Endothelial cell of umbilical vein (primary cell): Measurements from ENCODE around the gene NUB1. TPM values are rescaled to one million over a fixed set of nuclear protein-coding genes. Genes with fewer than 3 reads are reported as not detected.

ENCODE experiments used
- BruUV-seq: library from RNA; stranded (reverse); fragments of 400-500 nt; replicated peaks from 2 replicates; lab custom pipeline; 2021; lab: Mats Ljungman, UMichigan
- CTCF ChIA-PET: fragments of 300-600, 350-600 bp; sonication (Branson Sonifier 250); formaldehyde crosslinking; loops from one replicate; lab custom pipeline; 2021; ENCODE audit warnings: antibody characterized with exemption, inconsistent platforms; lab: Charles Lee
- POLR2A ChIA-PET: fragments of 300-600, 350-600 bp; sonication (Branson Sonifier 250); formaldehyde crosslinking; loops from one replicate; lab custom pipeline; 2021; ENCODE audit warnings: antibody characterized with exemption, inconsistent platforms; lab: Charles Lee
- DNase-seq: peaks from one replicate; pipeline ENCODE4 v3.0.0-alpha.2; 2011; ENCODE audit warnings: low read depth, low spot score
- FAIRE-seq: peaks from 2 replicates; lab custom pipeline; 2011; peaks lifted over from hg19 to GRCh38; lab: Jason Lieb, UNC
- H2AFZ ChIP-seq: 2 replicates; pipeline ENCODE4 v1.6.0; 2012; ENCODE audit warnings: low read depth, low read length, control low read depth, inconsistent platforms
- H3K27ac ChIP-seq: 2 replicates; pipeline ENCODE4 v1.5.1; 2011; ENCODE audit warnings: low read depth, mild to moderate bottlenecking, control low read depth, low read length, moderate library complexity; ENCODE audit not compliant: insufficient read depth
- H3K27me3 ChIP-seq, 2 experiments: 2 replicates each; pipeline versions ENCODE4 v1.6.0 to v1.6.1; 2011; ENCODE audit warnings: low read length in 2 of 2, mixed read lengths in 1 of 2; ENCODE audit not compliant: control insufficient read depth in 2 of 2, insufficient read depth in 2 of 2
- H3K36me3 ChIP-seq, 2 experiments: 2 replicates in 1 of 2; 3 replicates in 1 of 2; pipeline ENCODE4 v1.5.1; 2011; ENCODE audit warnings: low read length in 2 of 2, mild to moderate bottlenecking in 1 of 2, moderate library complexity in 1 of 2; ENCODE audit not compliant: control insufficient read depth in 2 of 2, insufficient read depth in 2 of 2; ENCODE audit errors: extremely low read depth in 1 of 2
- H3K4me1 ChIP-seq: 3 replicates; pipeline ENCODE4 v1.5.1; 2011; ENCODE audit warnings: mild to moderate bottlenecking, low read length; ENCODE audit not compliant: control insufficient read depth, insufficient read depth; ENCODE audit errors: extremely low read depth
- H3K4me2 ChIP-seq: 2 replicates; pipeline ENCODE4 v1.6.1; 2011; ENCODE audit warnings: low read length, control low read depth, mixed read lengths; ENCODE audit not compliant: insufficient read depth
- H3K4me3 ChIP-seq, 3 experiments: fragments of 200-600 bp in 1 of 3; sonication (generic), shearing (Covaris generic) in 1 of 3; replicated peaks in 1 of 3; 2 replicates each; pipeline ENCODE4 v1.5.1; 2011 to 2016; ENCODE audit warnings: control low read depth in 3 of 3, low read length in 3 of 3, mild to moderate bottlenecking in 2 of 3, inconsistent platforms in 1 of 3, low read depth in 1 of 3, moderate library complexity in 1 of 3; ENCODE audit not compliant: insufficient read depth in 1 of 3
- H3K79me2 ChIP-seq: 2 replicates; pipeline ENCODE4 v1.6.0; 2012; ENCODE audit warnings: low read length, inconsistent platforms; ENCODE audit not compliant: control insufficient read depth, insufficient read depth
- H3K9ac ChIP-seq: replicated peaks from 2 replicates; pipeline ENCODE3; 2011; ENCODE audit warnings: low read length, control low read depth; ENCODE audit not compliant: insufficient read depth; ENCODE audit errors: extremely low read depth
- H3K9me1 ChIP-seq: replicated peaks from 3 replicates; pipeline ENCODE4 v1.6.0; 2011; ENCODE audit warnings: mild to moderate bottlenecking, low read length; ENCODE audit not compliant: control insufficient read depth, insufficient read depth; ENCODE audit errors: extremely low read depth
- H3K9me3 ChIP-seq: replicated peaks from 2 replicates; pipeline ENCODE4 v1.5.1; 2012; ENCODE audit warnings: low read length, inconsistent platforms; ENCODE audit not compliant: control insufficient read depth, insufficient read depth
- H4K20me1 ChIP-seq: replicated peaks from 2 replicates; pipeline ENCODE3; 2011; ENCODE audit warnings: mild to moderate bottlenecking, low read length; ENCODE audit not compliant: control insufficient read depth, insufficient read depth; ENCODE audit errors: extremely low read depth
- CTCF ChIP-seq, 2 donors: IDR thresholded peaks; 1 replicate in 1 of 2; 2 replicates in 1 of 2; pipeline ENCODE4 v1.5.1; 2011; ENCODE audit warnings: low read length in 2 of 2, mild to moderate bottlenecking in 2 of 2, moderate library complexity in 2 of 2, control low read depth in 1 of 2, inconsistent platforms in 1 of 2, low read depth in 1 of 2; ENCODE audit not compliant: insufficient read depth in 1 of 2; ENCODE audit errors: extremely low read depth in 1 of 2
- EZH2 ChIP-seq: IDR thresholded peaks from 2 replicates; pipeline ENCODE4 v1.6.1; 2012; ENCODE audit warnings: borderline replicate concordance, low read depth, mild to moderate bottlenecking, moderate library complexity, low read length, inconsistent platforms; ENCODE audit not compliant: severe bottlenecking
- FOS ChIP-seq: IDR thresholded peaks from 2 replicates; pipeline ENCODE4 v1.6.1; 2011; ENCODE audit warnings: mild to moderate bottlenecking, low read length, moderate library complexity, borderline replicate concordance; ENCODE audit not compliant: insufficient read depth
- GATA2 ChIP-seq: IDR thresholded peaks from 2 replicates; pipeline ENCODE4 v1.7.0; 2011; ENCODE audit warnings: low read depth, mild to moderate bottlenecking, moderate library complexity, mixed read lengths, low read length; ENCODE audit not compliant: insufficient read length, insufficient read depth
- JUN ChIP-seq: IDR thresholded peaks from 2 replicates; pipeline ENCODE4 v1.6.1; 2011; ENCODE audit warnings: borderline replicate concordance, low read depth; ENCODE audit not compliant: insufficient read length, insufficient read depth
- MAX ChIP-seq: IDR thresholded peaks from 2 replicates; pipeline ENCODE4 v1.6.1; 2011; ENCODE audit not compliant: insufficient read depth, insufficient read length
- MYC ChIP-seq: IDR thresholded peaks from one replicate; pipeline ENCODE4 v1.6.1; 2011; ENCODE audit warnings: mild to moderate bottlenecking, low read depth, low read length
- POLR2AphosphoS5 ChIP-seq: IDR thresholded peaks from 2 replicates; pipeline ENCODE4 v1.6.1; 2012; ENCODE audit warnings: low read depth, mild to moderate bottlenecking, control low read depth, low read length, moderate library complexity; ENCODE audit not compliant: insufficient read depth
- dilution Hi-C: fragments of 300-500 bp; cut with MboI; formaldehyde crosslinking; loops from one replicate; pipeline ENCODE4 v1.15.0; 2019; ENCODE audit warnings: low sequenced_read_pairs; ENCODE audit not compliant: extremely low pct_ligation_motif_present
- intact Hi-C: fragments of 100-400 bp; cut with micrococcal nuclease; formaldehyde crosslinking; loops from one replicate; pipeline ENCODE4 v1.10.0; 2022
- polyA plus RNA-seq, 4 experiments: library from polyadenylated mRNA; depleted of rRNA in 3 of 4; stranded (reverse) in 3 of 4; unstranded in 1 of 4; fragments of >200 nt; gene quantifications; 2 replicates each; pipeline versions ENCODE4 v1.2.1 to v1.2.3, GENCODE V29; 2011 to 2012; ENCODE audit warnings: missing spikeins in 1 of 4
- total RNA-seq: library from RNA; stranded (reverse); gene quantifications from 2 replicates; pipeline ENCODE4 v1.2.3, GENCODE V29; 2021

The NUB1 gene
- total and polyA plus RNA-seq, 2 donors (not counting 3 experiments of a cell fraction or from before 2014, with no cell fraction given), result 28.0 to 46.2 TPM

- no peak for DNase-seq
- no peaks in the 10 kb centered on the region for H3K9me1 ChIP-seq
- H3K4me2 ChIP-seq, result no peak overlapping the region
- ChIA-PET CTCF (interaction anchor here (1.3 to 5.7 kb wide), 2 partner anchors 12 to 17 kb away, joined by 3 to 44 read pairs; no protein-coding TSS in a partner anchor), POLR2A (no interaction called here)
- no peak overlapping the region for H3K9ac ChIP-seq
- no peak for FAIRE-seq
- H3K27ac ChIP-seq, result no peak overlapping the region
- H3K9me3 ChIP-seq, result no peaks in the 10 kb centered on the region
- H4K20me1 ChIP-seq, result no peaks in the 10 kb centered on the region
- no peak overlapping the region for H2AFZ ChIP-seq
- no peaks in the 10 kb centered on the region for H3K36me3 ChIP-seq
- H3K4me1 ChIP-seq, result no peaks in the 10 kb centered on the region
- dilution Hi-C loops, result no loop called here
- intact Hi-C loops, result no loop called here
- no peak for TF ChIP-seq JUN
- TF ChIP-seq GATA2, result no peak
- no peak for TF ChIP-seq POLR2AphosphoS5
- no peak for TF ChIP-seq MYC
- TF ChIP-seq FOS, result no peak
- no peak for TF ChIP-seq EZH2
- no peak for TF ChIP-seq CTCF (IDR thresholded peaks at IDR 0.05; ENCODE audit: extremely low read depth in 1 of 2, insufficient read depth in 1 of 2, low read depth in 1 of 2, low read length in 2 of 2)
- no peak for TF ChIP-seq MAX
- BruUV-seq, result no TSS peak
- peaks cover 15 to 16% of the 10 kb centered on the region in 2 experiments for H3K27me3 ChIP-seq
- no peak overlapping the region for H3K4me3 ChIP-seq
- no peaks in the 10 kb centered on the region for H3K79me2 ChIP-seq
These were observed 14.0 kb upstream of the NUB1 start for GRCh38 chr7:151327659-151328058.
